Osteocyte (in vitro differentiated cells): ENCODE results near the gene JAK1. TPM values are rescaled to one million over a fixed set of nuclear protein-coding genes. Genes with fewer than 3 reads are reported as not detected.

Experiments used
- DNase-seq: peaks from one replicate; pipeline ENCODE4 v3.0.0; 2021; ENCODE audit warnings: mixed read lengths; ENCODE audit not compliant: unreplicated experiment; ENCODE audit errors: extremely low spot score
- H3K27ac Mint-ChIP-seq: one replicate; pipeline ENCODE4 v1.8.0; 2021; ENCODE audit warnings: mild to moderate bottlenecking, mixed read lengths; ENCODE audit not compliant: unreplicated experiment
- H3K27me3 Mint-ChIP-seq: one replicate; pipeline ENCODE4 v1.8.0; 2021; ENCODE audit warnings: mixed read lengths; ENCODE audit not compliant: unreplicated experiment
- H3K36me3 Mint-ChIP-seq: one replicate; pipeline ENCODE4 v1.8.0; 2021; ENCODE audit warnings: mixed read lengths; ENCODE audit not compliant: unreplicated experiment
- H3K4me1 Mint-ChIP-seq: one replicate; pipeline ENCODE4 v1.8.0; 2021; ENCODE audit warnings: mixed read lengths; ENCODE audit not compliant: unreplicated experiment
- H3K4me3 Mint-ChIP-seq: one replicate; pipeline ENCODE4 v1.8.0; 2021; ENCODE audit warnings: mild to moderate bottlenecking, moderate library complexity, mixed read lengths; ENCODE audit not compliant: unreplicated experiment
- H3K9me3 Mint-ChIP-seq: one replicate; pipeline ENCODE4 v1.8.0; 2021; ENCODE audit warnings: mixed read lengths; ENCODE audit not compliant: unreplicated experiment
- total RNA-seq: library from RNA; stranded (reverse); gene quantifications from 2 replicates; pipeline ENCODE4 v1.2.1, GENCODE V29; 2021
- TF ChIP-seq, protein P1 (sequence below): fragments of 200-600 bp; sonication (generic); IDR thresholded peaks from 2 replicates; pipeline ENCODE4 v1.5.0; 2021; ENCODE audit warnings: antibody characterized with exemption, mild to moderate bottlenecking, moderate library complexity

The JAK1 gene
- total RNA-seq, 1 donor from 2014 or later = 103 TPM

DNA sequence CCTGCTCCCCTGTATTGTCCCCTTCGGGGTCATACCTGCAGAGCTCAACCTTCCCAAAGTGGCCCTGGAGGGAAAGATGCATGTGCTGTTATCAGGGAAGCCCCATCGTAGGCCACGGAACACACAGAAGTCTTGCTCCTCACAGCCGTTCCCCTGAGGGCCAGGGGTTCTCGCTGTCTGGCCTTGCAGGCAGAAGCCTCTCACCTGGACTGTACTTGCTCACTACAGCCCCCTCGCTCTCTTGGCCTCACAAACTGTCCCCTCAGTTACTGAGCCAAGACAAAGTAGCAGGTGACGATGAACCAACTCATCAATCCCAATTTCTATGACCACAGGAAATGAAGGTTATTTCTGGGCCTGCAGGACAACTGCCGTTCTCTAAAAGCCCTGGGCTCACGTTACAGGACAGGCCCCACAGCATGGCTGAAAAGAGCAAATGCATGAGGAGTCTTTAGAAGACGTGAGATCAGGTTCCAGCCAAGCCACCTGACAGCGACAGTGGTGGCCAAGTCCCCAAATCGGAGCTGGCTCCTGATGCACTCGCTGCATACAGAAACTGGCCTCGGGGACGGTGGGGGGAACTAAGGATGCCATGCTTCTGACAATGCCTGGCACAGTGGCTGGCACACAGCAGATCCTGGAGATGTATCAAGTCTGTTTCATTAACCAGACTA is 126.5 kb downstream of the JAK1 start:
- H3K4me1 Mint-ChIP-seq = peaks cover 14% of the 10 kb centered on the region
- no peaks in the 10 kb centered on the region for H3K9me3 Mint-ChIP-seq
- H3K4me3 Mint-ChIP-seq = no peak overlapping the region
- H3K27me3 Mint-ChIP-seq = no peaks in the 10 kb centered on the region
- no peak for DNase-seq
- H3K36me3 Mint-ChIP-seq = peaks cover 50% of the 10 kb centered on the region
- TF ChIP-seq, protein P1, sequence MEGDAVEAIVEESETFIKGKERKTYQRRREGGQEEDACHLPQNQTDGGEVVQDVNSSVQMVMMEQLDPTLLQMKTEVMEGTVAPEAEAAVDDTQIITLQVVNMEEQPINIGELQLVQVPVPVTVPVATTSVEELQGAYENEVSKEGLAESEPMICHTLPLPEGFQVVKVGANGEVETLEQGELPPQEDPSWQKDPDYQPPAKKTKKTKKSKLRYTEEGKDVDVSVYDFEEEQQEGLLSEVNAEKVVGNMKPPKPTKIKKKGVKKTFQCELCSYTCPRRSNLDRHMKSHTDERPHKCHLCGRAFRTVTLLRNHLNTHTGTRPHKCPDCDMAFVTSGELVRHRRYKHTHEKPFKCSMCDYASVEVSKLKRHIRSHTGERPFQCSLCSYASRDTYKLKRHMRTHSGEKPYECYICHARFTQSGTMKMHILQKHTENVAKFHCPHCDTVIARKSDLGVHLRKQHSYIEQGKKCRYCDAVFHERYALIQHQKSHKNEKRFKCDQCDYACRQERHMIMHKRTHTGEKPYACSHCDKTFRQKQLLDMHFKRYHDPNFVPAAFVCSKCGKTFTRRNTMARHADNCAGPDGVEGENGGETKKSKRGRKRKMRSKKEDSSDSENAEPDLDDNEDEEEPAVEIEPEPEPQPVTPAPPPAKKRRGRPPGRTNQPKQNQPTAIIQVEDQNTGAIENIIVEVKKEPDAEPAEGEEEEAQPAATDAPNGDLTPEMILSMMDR = no peak
- H3K27ac Mint-ChIP-seq = no peak overlapping the region

DNA sequence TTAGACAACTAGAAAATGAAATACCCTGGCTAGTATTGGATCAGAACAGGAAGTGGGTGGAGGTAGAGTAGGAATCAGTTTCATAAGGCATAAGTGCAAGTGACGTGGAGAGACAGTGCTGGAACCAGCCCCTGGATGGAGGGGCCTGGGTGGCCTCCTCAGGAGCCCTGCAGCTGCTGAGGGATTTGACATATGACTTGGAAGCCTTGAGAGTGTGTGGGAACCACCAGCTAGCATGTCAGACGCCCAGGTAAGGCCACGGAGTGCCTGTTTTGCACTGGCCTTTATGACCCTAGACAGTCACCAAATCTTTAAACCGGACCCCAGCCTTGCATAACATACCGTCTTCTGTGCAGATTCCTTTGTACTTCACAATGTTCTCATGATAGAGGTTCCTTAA is 127.1 kb downstream of the JAK1 start:
- H3K36me3 Mint-ChIP-seq = peaks cover 52% of the 10 kb centered on the region
- H3K27me3 Mint-ChIP-seq = no peaks in the 10 kb centered on the region
- no peak for DNase-seq
- H3K9me3 Mint-ChIP-seq = no peaks in the 10 kb centered on the region
- TF ChIP-seq, protein P1 = no peak
- H3K4me1 Mint-ChIP-seq = peaks cover 14% of the 10 kb centered on the region
- H3K27ac Mint-ChIP-seq = no peak overlapping the region
- no peak overlapping the region for H3K4me3 Mint-ChIP-seq

DNA sequence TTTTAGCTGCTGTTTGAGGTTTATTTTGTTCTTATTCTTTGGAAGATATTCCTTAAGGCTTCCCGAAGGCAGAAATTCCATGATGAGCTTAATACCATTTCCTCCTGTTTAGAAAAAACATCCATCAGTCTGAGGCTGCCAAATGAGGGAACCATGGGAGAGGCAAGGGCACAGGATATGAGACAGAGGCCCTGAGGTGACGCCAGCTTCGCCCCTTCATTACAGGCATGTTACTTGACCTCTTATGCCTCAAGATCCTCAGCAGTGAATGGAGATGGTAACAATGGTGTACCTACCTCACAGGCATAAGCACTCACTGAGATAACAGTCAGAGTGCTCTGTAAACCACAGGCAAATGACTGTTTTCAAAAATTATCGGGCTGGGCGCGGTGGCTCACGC is 127.9 kb downstream of the JAK1 start:
- H3K36me3 Mint-ChIP-seq = peaks cover 53% of the 10 kb centered on the region
- TF ChIP-seq, protein P1 = no peak
- H3K9me3 Mint-ChIP-seq = no peaks in the 10 kb centered on the region
- H3K4me1 Mint-ChIP-seq = peaks cover 14% of the 10 kb centered on the region
- DNase-seq = no peak
- H3K27me3 Mint-ChIP-seq = no peaks in the 10 kb centered on the region
- H3K4me3 Mint-ChIP-seq = no peak overlapping the region
- no peak overlapping the region for H3K27ac Mint-ChIP-seq

DNA sequence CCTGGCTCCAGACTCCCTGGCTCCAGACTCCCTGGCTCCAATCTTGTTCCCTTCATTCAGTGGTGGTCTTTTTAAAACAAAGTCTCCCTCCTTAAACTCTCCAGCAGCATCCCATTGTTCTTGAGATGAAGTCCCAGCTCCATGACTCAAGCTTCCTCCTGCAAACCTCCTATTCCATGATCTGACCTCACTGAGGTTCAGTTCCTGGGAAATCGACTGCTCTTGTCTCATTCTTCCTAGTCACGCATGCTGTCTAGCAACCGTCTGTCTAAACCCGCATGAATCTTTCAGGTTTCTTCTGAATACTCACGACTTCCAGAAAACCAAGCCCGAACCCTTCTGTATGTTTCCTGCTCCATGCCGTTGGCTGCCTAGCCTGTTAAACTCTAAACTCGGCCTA is 129.5 kb downstream of the JAK1 start:
- DNase-seq = no peak

DNA sequence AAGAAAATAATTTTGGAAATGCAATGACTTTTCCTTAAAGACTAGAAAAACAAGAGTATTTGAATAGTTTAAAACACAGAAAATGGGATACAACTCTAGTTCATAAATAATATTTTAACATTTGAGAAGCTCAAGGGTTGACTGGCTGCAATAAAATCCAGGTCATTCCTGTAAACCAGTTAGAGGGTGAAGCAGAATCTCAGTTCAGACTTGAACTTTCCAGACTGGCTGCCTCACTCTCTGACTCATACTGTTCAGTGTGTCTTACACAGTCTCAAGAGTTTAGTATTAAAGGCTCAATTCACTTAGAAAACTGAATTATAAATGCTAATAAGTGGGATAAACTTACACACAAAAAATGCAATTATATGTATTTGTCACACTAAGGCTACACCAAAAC is 131.6 kb downstream of the JAK1 start:
- no peak overlapping the region for H3K27ac Mint-ChIP-seq
- H3K4me3 Mint-ChIP-seq = no peak overlapping the region
- no peaks in the 10 kb centered on the region for H3K27me3 Mint-ChIP-seq
- TF ChIP-seq, protein P1 = no peak
- peaks cover 48% of the 10 kb centered on the region for H3K36me3 Mint-ChIP-seq
- no peaks in the 10 kb centered on the region for H3K9me3 Mint-ChIP-seq
- H3K4me1 Mint-ChIP-seq = no peaks in the 10 kb centered on the region
- DNase-seq = no peak

More for the DNA sequence above, 129.5 kb downstream of the JAK1 start:
- Mint-ChIP-seq H3K27ac (no peak overlapping the region), H3K36me3 (peaks cover 55% of the 10 kb centered on the region), H3K4me1 (peaks cover 3% of the 10 kb centered on the region), H3K27me3 (no peaks in the 10 kb centered on the region), H3K9me3 (no peaks in the 10 kb centered on the region), H3K4me3 (no peak overlapping the region)
- TF ChIP-seq, protein P1 = no peak
